NOMO-1 treated with DMSO at 0.1 percent for 48 hours (cell line): ENCODE results near the gene TMEM132C.

Experiments
- DNase-seq: peaks from one replicate; lab custom pipeline; 2025; ENCODE audit not compliant: unreplicated experiment; lab: John Stamatoyannopoulos, UW

TMEM132C gene

GRCh38 chr12:128415036-128415560 lies 148.1 kb downstream of the TMEM132C start:
- DNase-seq, result no peak

DNA sequence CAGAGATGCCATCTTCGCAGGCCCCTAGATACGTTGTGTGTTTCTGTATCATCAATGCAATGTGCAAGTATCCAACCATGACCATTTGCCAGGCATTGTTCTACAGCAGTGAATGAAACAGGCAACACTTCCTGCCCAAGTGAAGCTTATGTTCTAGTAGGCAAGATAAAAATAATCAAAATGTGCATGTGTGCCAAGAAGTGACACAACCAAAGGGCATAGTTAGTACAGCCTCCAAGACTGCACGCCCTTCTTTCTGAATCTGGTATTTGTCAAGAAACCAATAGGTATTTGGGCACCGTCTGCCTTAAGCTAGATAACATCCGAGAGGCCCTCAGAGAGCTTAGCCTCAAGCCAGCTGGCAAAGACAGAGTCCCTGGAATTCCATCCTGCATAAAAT lies 152.0 kb downstream of the TMEM132C start:
- DNase-seq, result no peak

DNA sequence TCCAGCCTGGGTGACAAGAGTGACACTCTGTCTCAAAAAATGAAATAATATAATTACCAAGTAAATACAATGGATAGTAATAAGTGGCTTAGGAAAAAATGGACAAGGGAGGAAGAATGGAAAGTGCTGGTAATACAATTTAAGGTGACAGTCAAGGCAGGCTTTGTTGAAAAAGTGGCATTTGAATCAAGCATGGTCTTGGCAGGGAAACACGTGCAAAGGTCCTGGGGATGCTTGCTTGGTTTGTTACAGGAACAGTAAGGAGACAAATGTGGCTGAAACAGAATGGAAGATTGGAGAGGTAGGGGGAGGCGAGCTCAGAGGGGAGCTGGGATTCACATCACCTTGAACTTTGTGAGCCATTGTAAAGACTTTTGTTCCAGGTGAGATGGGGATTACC lies 153.2 kb downstream of the TMEM132C start:
- DNase-seq, result no peak

GRCh38 chr12:128421375-128421774 lies 154.4 kb downstream of the TMEM132C start:
- DNase-seq, result no peak

GRCh38 chr12:128423205-128423604 lies 156.2 kb downstream of the TMEM132C start:
- DNase-seq, result no peak

- no peak for DNase-seq
These were observed 158.0 kb downstream of the TMEM132C start for GRCh38 chr12:128424931-128425431.

- DNase-seq, result no peak
These were observed 158.8 kb downstream of the TMEM132C start for GRCh38 chr12:128425666-128426331.

- no peak for DNase-seq
These were observed 159.5 kb downstream of the TMEM132C start for GRCh38 chr12:128426511-128426910.

DNA sequence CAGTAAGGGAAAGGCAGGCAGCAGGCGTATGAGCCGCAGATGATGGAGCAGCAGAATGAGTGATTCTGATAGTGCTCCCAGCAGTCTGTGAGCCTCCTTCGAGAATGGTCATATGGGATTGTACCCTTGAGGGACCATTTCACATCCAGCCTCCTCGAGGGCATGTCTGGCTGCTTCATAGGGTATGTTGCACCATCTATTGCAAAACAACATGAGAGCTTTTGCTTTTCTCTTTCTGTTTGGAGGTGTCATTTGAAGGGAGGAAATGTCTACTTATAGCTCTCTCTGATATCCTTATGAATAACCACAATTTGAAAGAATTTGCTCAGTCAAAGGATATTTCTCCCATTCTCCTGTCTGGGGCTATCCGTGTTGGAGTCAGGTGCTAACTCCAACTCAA lies 172.8 kb downstream of the TMEM132C start:
- no peak for DNase-seq

- no peak for DNase-seq
These were observed 175.1 kb downstream of the TMEM132C start for GRCh38 chr12:128442096-128442495.

DNA sequence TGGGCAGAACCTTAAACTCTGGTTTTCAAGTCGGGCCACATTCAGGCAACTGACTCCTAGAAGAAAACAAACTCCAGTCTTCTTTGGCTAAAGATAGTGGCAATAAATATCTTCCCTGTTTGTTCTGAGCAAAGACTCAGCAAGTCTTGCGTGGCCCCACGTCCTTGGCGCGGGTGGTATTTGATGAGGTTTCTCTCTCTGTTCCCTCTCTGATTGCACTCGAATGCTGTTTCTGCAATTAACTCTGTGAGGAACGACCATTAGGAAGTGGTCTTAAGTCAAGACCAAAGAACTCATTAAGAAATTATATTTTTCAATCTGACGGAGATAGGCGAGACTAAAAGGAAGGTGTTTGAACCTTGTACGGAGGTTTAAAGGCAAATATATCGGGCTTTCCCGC lies 177.6 kb downstream of the TMEM132C start:
- DNase-seq, result no peak

DNA sequence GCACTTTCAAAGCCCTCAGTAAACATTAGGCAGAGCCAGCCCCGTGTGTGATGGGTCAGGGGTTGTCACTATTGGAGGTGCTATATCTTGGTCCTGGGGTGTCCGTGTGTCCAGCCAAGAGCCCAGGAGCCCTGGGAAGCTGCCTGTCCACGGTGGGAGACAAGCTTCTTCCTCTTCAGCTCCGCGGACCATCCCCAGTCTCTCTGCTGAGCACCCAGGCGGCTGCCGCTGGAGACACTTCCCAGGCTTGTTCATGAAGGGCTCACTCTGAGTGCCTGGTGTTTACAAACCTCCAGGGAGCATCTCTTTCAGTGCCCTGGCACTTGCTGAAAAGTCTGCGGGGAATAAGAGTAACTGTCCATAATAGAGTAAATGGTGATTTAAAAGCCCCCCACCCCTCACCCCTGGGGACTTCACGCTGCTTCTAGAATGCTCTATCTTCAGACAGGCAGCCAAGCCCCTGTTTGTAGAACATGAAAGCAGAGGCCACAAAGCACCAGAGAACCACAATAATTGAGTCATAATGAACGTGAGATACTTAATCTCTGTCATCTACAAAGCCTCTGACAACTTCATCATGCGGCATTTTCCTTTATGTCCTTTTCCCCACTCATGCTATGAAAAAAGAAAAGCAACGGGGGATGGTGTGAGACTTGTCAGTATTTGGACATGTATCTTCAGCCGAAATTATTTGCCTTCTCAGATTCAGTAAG lies 178.6 kb downstream of the TMEM132C start:
- no peak for DNase-seq

DNA sequence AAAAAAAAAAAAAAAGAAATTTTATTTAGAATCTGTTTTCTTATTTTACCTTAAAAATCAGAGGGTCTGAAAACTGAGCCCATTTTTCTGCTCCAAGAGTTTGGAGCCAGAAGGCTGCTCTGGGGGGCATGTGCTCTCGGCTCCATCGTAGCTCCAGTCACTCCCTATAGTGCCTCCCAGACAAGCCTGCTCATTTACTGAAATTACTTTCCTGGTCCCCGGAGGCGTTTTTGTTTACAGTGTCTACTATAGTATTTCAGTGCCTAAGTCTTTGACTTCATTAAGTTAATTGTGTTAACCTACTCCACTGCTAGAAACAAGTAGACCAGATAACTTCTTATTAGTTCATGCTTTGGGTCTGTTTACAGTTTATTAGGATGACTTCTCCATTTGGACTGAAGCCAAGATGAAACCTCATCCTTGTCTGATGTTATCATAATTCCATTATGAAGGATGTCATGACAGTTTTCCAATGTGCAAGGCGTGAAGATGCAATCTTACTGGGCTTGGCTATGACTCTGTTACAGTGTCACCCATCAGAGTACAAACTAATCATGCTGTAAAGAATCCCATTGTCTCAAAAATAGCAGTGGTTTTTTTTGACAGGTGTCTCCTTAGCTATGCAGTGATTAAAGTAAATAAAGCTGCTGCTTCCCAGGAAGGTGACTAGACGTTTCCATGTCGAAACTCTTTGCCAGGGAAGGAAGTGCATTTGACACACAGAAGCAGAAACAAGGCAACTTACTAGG lies 182.3 kb downstream of the TMEM132C start:
- no peak for DNase-seq

- DNase-seq, result no peak
These were observed 183.8 kb downstream of the TMEM132C start for GRCh38 chr12:128450810-128451209.

DNA sequence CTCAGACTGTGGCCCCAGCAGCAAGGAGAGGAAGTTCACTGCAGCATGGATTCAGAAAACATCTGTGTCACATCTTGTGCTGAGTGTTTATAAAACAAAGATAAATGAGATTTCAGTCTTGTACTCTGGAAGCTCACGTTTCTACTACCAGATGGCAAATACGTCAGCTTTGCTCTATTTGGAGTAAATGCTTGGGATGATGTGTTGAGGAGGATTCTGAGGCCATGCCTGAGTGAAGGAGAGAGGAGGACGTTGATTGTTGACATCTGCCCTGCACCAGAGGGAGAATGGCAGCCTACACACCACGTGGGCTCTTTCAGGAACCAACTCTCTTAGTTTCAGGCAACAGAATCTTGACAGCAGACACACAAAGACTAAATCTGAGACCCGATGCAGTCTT lies 188.9 kb downstream of the TMEM132C start:
- no peak for DNase-seq

- DNase-seq, result no peak
These were observed 190.0 kb downstream of the TMEM132C start for GRCh38 chr12:128456922-128457321.

DNA sequence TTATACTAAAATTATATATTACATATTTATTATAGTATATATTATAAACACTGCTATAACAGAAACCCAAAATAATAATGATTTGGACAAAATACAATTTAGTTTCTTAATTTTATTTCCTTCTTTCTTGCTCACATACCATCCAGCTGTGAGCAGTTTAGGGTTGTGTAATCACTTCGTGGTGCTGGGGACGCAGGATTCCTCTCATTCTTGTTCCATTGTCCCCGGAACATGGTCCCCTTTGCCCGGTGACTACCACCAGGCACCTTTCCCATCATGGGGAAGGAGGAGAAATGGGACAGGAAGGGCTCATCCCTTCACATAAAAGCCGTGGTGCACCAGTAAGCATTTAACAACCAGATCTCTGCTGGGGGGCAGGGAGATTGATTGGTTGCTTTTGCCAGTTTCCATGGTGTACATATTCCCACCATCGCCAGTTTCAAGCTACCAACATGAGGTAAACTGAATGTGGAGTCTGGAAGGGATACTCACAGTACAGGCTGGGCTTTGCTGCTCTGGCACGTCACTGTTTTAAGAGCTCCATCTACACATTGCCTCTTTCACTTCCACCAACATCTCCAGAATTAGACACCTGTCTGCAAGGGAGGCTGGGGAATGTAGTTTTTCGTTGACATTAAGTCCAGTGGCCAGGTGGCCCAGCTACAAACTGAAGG lies 191.5 kb downstream of the TMEM132C start:
- no peak for DNase-seq

DNA sequence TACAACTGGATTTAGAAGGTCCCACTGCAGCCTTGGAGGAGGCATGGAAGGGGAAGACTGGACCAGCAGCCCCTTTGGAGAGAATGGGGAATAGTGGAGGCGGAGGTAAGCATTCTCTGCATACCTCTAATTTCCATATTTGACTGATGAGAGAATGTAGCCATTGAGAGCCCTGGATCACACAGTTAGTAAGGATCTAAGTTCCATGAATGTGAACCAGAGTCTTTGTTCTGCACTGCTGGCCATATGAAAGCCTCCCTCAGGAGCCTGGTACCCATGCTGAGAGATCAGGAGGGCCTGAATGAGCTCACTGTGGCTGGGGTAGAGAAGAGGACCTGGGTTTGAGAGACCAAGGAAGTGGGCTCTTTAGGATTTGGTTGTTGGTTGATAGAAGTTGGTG lies 192.1 kb downstream of the TMEM132C start:
- DNase-seq, result no peak

DNA sequence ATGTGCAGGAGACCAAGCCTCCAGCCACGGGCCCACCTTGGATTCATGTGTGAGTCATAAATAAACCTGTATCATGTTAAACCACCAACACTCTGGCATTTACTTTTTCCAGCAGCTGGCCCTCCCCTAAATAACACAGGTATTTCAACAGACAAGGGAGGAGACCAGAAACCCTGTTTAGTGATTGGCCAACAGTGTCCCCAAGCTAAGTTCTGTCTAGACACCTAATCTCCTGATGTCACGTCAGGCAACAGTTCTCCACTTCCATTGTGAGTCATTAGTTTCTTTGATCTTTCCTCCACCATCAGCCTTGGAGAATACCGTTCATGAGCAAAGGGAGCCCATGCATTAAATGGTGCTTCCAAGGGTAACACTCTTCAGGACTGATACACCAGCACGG lies 196.9 kb downstream of the TMEM132C start:
- no peak for DNase-seq

DNA sequence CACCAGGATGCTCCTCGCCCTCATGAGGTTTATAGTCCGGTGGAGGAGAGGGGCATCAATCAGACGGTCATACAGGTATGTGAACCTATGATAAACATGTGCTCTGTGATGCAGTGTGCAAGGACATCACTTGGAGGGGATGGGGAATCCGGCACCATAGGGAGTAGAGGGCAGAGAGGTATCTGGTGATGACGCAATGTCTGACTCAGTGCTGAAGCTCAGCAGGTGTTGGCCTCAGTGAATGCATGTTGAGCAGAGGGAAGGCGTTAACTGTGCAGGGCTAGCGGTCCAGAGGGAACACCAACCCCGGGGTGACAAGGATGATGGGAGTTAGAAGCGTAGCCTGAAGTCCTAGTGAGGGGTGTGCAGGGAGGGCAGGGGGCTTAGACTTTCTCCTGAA lies 200.9 kb downstream of the TMEM132C start:
- no peak for DNase-seq

DNA sequence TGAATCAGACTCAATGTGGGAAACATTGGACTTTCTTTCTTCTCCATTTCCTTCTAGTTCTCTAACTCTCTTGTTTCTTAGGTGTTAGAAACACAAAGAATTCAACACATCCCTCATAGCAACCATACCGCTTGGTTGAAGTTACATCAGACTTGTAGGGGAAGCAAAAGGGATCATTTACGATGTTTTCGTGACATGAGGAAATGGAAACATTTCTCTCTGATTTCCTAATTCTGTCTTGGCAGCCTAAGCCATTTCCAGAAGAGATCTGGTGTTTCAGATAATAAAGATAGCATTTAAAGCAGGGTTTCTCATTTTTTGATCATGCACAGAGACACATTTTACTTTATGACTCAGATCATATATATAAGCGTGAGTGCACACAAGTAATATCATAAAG lies 202.0 kb downstream of the TMEM132C start:
- DNase-seq, result no peak
